Measurements from ENCODE around the gene AP4S1. TPM values are rescaled to one million over a fixed set of nuclear protein-coding genes. Genes with fewer than 3 reads are reported as not detected.
A peak's percentile ranks its signal among the peaks of the same experiment; 100 is the strongest.
"Not testable (repeated sequence)": the region's sequence is repeated elsewhere in the genome, so short reads cannot be mapped to it uniquely, and the experiment has no call there.

AP4S1 gene, protein sequence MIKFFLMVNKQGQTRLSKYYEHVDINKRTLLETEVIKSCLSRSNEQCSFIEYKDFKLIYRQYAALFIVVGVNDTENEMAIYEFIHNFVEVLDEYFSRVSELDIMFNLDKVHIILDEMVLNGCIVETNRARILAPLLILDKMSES
- 6.5 TPM for total RNA-seq
- long read RNA-seq: 0 reads

DNA sequence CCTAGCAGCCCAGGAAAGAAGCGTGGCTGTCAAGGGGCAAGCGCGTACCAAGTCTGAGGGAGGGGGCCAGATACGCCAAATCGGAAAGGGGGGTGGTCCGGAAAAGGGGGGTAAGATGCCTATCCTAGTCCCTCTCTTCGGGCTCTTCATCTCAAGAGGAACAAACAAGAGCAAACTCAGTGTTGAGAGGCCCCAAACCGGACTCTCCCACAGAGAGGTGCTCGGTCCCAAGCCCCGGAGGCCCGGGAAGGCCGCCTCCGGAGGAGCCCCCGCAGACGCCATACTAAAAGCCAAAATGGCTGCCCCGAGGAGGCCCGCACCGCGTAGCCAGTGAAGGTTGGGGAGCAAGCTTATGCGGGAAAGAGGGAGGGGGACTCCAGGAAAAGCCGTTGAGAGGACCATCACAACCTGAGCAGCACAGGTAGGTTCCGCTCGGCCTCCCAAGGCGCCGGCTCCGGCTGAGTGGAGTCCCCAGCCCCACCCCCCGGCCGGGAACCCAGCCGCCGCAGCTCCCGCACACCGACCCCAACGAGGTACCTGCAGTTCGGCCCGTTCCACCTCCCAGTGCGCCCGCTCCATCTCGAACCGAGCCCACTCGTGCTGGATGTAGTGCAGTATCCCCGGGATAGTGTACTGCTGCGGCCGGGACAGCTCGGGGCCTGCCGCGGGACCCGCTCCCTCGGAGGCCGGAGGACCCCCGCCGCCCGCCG, at the start of gene AP4S1:
AP4S1 (plus strand) TSS at position 283 of the 710 bp plus-strand sequence. CDS start 40,548 bp downstream, outside the sequence.
- intact Hi-C loops (cut with DNase I): loop anchor here (5.0 kb wide), 1 partner anchor 38 kb away; no protein-coding TSS in a partner anchor
- DNase-seq (ENCODE audit: missing footprints) (peak; percentile 72), ATAC-seq (peak; percentile 27)

DNA sequence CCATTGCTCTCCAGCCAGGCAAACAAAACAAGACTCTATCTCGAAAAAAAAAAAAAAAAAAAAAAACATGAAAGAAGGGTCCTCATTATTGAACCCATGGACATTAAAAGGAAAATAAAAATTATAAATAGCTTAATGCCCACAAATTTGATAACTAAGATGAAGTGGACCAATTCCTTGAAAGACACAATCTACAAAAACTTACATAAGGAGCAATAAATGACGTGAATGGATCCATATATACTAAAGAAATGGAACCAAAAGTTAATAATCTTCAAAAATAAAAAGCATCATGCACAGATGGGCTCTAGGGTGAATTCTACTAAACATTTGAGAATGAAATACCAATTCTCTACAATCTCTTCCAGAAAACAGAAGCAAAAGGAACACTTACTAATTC, 47.7 kb upstream of the AP4S1 start:
- ATAC-seq (no peak), DNase-seq (ENCODE audit: missing footprints) (no peak)
- intact Hi-C loops (cut with DNase I): loop anchor here (1.0 kb wide), 1 partner anchor 105 kb away; no protein-coding TSS in a partner anchor

DNA sequence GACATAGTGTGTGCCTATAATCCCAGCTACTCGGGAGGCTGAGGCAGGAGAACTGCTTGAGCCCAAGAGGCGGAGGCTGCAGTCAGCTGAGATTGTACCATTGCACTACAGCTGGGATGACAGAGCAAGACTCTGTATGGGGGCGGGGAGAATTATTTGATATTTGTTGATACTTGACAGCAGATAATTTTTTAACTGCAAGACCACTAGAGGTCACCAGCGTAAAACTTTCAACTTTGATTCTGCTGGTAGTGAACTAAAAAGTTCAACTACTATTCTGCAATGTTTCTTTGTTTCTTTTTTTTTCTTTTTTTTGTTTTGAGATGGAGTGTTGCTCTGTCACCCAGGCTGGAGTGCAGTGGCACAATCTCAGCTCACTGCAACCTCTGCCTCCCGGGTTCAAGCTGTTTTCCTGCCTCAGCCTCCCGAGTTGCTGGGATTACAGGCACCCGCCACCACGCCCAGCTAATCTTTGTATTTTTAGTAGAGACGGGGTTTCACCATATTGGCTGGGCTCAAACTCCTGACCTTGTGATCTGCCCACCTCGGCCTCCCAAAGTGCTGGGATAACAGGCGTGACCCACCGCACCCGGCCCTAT, 45.2 kb upstream of the AP4S1 start:
- intact Hi-C loops (cut with DNase I): loop anchor here (10.0 kb wide), 1 partner anchor 365 kb away; no protein-coding TSS in a partner anchor
- peak; percentile 75 for ATAC-seq
- DNase-seq (ENCODE audit: missing footprints): not testable (repeated sequence)

DNA sequence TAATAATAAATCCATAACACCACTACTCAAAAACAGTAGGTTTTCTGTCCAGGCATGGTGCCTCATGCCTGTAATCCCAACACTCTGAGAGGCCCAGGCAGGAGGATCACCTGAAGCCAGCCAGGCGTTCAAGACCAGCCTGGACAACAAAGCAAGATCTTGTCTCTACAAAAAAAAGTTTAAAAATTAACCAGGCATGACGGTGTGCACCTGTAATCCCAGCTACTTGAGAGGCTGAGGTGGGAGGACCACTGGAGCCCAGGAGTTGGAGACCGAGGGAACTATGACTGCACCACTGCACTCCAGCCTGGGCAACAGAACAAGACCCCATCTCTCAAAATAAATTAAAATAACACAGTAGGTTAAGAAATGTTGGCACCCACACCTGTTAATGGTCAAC, 44.5 kb upstream of the AP4S1 start:
- intact Hi-C loops (cut with DNase I): loop anchor here (10.0 kb wide), 1 partner anchor 364 kb away; no protein-coding TSS in a partner anchor
- ATAC-seq (no peak), DNase-seq (ENCODE audit: missing footprints) (no peak)

DNA sequence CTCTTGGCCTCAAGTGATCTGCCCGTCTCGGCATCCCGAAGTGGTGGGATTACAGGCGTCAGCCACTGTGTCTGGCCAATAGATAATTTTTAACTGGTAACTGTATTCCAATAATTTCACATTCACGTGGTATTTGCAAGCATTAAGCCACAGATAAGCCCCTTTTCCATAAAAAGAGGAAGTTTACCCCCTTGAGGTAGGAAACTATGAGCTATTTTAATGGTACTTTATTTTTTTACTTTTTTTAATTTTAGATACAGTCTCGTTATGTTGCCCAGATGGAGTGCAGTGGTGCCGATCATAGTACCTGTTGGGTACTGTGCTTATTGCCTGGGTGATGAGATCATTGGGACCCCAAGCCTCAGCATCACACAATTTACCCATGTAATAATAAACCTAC, 42.9 kb upstream of the AP4S1 start:
- ATAC-seq (no peak), DNase-seq (ENCODE audit: missing footprints) (no peak)
- intact Hi-C loops (cut with DNase I): loop anchor here (10.0 kb wide), 1 partner anchor 362 kb away; no protein-coding TSS in a partner anchor

DNA sequence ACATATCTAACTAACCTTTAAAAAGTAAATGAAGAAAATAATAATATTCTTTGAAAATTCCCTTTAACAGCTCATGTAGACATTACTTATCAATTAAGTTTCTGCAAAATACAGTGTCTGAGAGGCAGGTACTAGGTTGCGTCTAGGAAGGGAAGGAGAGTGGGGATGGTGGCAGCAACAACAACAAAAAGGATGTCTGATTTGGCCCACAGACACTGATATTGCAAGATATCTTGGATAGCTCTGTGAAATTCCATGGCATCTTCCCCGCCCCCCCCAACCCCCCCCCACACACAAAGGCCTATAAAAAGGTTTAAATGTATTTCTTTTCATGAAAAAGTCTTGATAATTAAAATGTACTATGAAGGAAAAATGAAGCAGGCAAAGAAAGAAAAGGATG, 41.6 kb upstream of the AP4S1 start:
- intact Hi-C loops (cut with DNase I): loop anchor here (10.0 kb wide), 1 partner anchor 361 kb away; no protein-coding TSS in a partner anchor
- DNase-seq (ENCODE audit: missing footprints): no peak
- ATAC-seq: no peak

DNA sequence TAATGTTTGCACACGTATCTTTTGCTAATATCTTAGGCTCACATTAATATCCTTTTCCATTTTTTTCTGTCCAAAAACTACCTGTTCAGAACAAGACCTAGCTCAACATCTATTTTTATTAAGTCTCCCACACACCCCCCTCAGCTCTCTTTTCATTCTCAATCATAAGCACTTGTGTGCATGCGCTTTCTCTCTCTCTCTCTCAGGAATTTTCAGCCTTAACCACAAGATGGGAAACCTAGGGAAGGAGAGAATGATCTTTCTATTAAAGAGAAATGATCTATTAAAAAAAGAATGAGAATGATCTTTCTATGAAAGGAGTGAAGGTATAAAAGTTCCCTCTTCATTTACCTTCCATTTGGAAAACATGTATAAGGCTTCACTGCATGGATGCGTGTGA, 39.7 kb upstream of the AP4S1 start:
- intact Hi-C loops (cut with DNase I): loop anchor here (5.0 to 10.0 kb wide), 2 partner anchors 42 to 359 kb away; partner anchors contain the start of genes AP4S1 and STRN3
- DNase-seq (ENCODE audit: missing footprints) (no peak), ATAC-seq (no peak)

DNA sequence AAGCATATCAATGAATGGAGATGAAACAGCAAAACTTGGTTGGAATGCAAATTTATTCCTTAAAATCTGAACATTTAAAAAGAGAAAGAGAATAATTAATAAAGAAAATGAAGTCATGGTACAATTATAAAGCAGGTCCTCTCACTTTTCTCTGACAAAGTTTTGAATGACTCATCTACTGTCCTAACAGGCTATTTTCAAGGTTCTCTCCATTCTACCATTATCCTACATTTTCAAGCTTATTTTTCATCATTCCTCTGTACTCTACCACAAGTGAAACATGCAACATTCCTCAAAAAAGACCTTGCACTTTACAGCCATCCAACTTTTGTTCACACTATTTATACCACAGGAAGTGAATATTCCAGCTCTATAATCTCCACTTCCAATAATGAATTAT, 36.9 kb upstream of the AP4S1 start:
- DNase-seq (ENCODE audit: missing footprints) (no peak), ATAC-seq (no peak)
- intact Hi-C loops (cut with DNase I): loop anchor here (5.0 to 10.0 kb wide), 2 partner anchors 39 to 356 kb away; partner anchors contain the start of genes AP4S1 and STRN3

DNA sequence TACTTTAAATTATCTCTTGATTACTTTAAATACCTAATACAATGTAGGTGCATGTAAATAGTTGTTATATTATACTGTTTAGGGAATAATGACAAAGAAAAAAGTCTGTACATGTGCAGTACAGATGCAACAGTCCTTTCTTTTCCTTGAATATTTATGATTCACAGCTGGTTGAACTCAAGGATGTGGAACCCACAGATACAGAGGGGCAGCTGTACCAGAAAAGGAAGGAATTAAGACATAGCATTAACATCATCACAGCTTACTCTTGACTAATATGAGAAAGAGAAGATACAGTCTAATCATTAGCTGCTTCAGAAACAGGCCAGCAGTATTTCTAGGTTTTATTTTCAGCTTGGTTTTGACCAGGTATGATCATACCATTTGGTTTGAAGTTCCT, 34.7 kb upstream of the AP4S1 start:
- DNase-seq (ENCODE audit: missing footprints): no peak
- ATAC-seq: no peak
- intact Hi-C loops (cut with DNase I): no loop called here

DNA sequence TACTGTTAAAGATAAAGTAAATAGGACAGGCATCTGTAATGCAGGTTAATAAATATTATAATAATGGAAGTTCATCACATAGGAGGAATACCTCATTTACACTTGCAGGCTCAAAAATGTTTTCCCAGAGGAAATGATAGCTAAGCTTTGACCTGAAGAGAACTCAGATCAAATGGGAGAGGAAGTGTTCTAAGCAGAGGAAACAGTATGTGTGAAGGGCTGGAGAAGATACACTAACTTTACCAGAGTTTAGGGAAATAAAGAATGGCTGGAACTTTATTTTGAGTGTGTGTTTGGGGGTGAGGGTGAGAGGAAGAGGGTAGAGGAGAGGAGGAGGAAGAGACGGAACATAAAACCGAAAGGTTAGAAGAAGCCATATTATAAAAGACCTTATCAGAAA, 34.0 kb upstream of the AP4S1 start:
- no peak for ATAC-seq
- no peak for DNase-seq (ENCODE audit: missing footprints)
- intact Hi-C loops (cut with DNase I): no loop called here

DNA sequence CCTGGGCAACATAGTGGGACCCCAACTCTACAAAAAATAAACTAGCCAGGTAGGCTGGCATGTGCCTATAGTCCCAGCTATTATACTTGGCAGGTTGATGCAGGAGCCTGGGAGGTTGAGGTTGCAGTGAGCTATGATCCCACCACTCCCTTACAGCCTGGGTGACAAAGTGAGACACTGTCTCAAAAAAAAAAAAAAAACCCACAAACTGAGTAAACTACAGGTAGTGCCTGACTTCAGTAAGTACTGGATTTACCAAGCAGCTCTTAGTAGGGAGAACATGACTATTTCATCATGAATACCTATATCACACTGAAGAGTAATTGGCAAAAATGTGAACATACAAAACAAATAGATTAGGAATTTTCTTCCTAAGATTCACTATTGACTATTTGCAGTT, 32.4 kb upstream of the AP4S1 start:
- ATAC-seq: no peak
- no peak for DNase-seq (ENCODE audit: missing footprints)
- intact Hi-C loops (cut with DNase I): no loop called here

DNA sequence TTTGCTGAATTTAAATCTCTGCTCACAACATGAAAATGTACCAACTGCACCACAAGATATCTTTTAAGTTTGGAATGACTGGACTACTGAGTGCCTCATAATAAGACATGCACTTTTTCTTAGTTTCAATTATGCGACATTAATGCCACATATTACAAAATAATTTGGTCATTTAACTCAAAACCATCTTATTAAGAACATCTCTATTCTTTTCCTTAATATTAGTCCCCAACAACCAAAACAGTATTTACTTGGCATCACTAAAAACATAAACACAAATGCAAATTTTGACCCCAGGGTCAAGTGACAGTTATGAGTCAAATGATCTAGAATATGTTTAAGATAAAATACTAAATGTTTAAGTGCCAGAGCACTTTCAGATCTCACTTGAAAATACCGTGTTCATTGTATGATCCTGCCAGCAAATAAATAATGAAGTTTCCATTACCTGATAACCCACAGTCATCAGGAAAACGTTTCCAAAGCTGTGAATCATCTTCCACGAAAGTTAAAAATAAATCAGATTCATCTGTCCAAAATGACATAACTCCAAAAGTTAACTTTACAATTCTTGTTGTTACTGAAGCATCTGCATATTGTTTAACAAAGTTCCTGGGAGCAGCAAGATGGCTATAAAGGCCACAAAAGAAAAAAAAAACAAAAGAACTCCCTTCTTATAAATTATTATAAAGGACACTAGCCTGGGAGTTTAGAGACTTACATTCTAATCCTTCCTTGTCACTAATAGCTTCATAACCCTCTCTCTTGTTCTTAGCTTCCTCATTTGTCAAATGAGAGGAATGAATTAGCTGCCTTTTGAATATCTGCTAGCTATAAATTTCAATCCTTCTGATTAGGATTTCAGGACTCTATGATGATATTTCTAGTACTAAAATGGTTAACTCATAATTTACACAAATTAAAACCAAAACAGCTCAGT, 30.5 kb upstream of the AP4S1 start:
- intact Hi-C loops (cut with DNase I): no loop called here
- ATAC-seq (no peak), DNase-seq (ENCODE audit: missing footprints) (no peak)

DNA sequence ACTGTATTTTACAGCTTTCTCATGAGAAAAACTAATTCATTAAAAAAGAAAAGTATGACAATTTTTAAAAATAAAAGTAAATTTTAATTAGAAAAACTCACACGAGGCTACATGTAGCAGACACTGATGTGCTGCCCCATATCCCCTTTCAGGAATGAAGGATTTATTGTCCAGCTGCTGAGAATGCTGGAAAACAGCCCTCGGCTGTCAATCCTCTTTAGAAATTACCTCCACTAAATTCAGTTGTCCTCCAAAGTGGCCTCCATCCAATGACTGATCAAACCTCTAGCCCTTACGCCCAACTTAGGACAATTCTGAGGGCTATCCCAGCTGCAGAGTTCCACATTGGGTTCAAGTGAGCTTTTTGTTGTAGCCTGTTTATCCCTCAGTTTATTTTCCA, 29.8 kb upstream of the AP4S1 start:
- intact Hi-C loops (cut with DNase I): no loop called here
- no peak for DNase-seq (ENCODE audit: missing footprints)
- ATAC-seq: no peak

DNA sequence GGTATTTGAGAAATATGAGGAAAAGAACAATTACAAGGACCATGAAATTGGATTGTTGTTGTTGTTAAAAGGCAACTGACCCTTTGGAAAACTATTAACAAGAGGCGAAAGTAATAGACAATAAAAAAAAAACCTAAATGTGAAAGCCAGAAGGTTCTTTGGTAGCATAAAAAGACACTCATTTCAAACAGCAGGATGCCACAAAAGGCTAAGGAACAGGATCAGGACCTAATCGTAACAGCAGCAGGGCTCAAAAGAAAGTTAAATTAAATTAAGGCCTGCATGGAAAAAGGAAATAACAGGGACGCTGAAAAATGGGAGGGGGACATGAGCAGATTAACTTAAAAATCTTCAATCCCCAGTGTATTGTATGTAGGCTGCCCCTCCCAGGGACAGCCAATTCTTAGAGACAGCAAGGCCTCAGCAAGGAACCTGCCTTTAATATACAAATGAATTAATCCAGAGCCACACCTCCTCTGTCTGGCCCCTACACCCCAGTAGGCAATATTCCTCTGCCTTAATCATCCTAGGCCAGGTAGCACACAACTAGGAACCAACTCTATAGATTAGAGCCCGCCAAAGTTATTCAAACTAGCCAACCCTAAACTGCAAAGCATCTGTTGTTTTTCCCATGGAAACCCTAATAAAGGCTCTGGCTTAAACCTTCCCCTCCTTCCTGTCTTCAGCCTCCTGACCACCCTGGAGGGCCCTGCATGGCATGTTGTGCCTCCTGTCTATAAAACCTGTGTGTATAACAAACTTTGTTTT, 28.4 kb upstream of the AP4S1 start:
- DNase-seq (ENCODE audit: missing footprints) (no peak), ATAC-seq (peak; percentile 13)
- intact Hi-C loops (cut with DNase I): no loop called here

DNA sequence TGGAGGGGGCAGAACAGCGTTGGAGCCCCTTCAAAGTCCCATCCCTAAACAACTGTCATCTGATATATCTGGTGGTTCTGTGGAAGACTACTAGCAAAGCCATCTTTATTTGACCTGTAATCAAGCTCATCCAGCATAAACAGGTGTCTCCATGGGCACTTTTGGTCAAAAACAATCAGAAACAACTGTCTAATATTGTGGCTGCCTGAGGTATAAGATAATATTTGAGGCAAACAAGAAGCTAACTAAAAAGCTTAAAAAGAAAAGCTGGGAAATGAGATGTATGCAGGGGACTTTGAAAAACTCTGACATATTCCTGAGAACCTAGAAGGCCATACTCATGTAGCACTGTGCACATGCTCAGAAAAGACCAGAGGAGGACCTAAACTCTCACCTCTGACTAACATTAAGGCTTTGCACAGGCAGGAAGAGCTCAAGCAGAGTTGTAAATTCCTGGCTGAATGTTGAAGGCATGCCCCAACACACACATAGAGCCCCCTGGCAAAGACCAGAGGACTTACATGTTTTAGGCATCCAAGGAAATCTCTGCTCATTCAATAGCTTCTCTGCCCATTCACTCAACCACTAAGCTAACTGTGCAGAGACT, 27.2 kb upstream of the AP4S1 start:
- no peak for ATAC-seq
- intact Hi-C loops (cut with DNase I): no loop called here
- DNase-seq (ENCODE audit: missing footprints): no peak

DNA sequence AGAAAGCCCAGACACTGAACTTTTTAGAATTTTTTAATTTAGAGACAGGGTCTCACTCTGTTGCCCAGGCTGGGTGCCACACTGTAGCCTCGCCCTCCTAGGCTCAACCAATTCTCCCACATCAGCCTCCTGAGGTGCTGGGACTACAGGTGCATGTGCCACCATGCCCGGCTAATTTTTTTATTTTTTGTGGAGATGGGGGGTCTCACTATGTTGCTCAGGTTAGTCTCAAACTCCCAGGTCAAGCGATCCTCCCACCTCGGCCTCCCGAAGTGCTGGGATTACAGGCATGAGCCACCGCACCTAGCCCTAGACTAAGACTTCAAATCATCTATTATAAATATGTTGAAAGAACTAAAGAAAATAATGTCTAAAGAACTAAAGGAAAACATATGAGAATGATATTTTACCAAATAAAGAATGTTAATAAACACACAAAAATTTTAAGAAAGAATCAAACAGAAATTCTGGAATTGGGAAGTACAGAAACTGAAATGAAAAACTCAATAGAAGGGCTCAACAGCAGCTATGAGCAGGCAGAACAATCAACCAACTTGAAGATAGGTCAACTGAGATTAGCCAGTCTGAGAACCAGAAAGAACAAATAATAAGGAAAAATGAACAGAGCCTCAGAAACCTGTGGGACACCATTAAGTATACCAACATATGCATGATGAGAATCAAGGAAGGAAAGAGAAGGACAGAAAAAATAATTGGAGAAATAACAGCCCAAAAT, 26.2 kb upstream of the AP4S1 start:
- no peak for ATAC-seq
- intact Hi-C loops (cut with DNase I): no loop called here
- no peak for DNase-seq (ENCODE audit: missing footprints)

Data from Right ventricle myocardium inferior (tissue), 1 donor.